DMS79 treated with DMSO at 0.1 percent for 48 hours (cell line): ENCODE measurements around the gene TRA2A.

Experiments used
- DNase-seq: peaks from one replicate; lab custom pipeline; 2025; lab: John Stamatoyannopoulos, UW

Gene TRA2A

GRCh38 chr7:23470330-23471105, 61.3 kb downstream of the TRA2A start, which contains the start of gene IGF2BP3:
Gene IGF2BP3 (minus strand): TSS chr7:23470491. CDS start chr7:23470110, 381 bp downstream.
- DNase-seq: peak; percentile 95

- DNase-seq: no peak
Measured at GRCh38 chr7:23469961-23470250, 61.9 kb downstream of the TRA2A start.

DNA sequence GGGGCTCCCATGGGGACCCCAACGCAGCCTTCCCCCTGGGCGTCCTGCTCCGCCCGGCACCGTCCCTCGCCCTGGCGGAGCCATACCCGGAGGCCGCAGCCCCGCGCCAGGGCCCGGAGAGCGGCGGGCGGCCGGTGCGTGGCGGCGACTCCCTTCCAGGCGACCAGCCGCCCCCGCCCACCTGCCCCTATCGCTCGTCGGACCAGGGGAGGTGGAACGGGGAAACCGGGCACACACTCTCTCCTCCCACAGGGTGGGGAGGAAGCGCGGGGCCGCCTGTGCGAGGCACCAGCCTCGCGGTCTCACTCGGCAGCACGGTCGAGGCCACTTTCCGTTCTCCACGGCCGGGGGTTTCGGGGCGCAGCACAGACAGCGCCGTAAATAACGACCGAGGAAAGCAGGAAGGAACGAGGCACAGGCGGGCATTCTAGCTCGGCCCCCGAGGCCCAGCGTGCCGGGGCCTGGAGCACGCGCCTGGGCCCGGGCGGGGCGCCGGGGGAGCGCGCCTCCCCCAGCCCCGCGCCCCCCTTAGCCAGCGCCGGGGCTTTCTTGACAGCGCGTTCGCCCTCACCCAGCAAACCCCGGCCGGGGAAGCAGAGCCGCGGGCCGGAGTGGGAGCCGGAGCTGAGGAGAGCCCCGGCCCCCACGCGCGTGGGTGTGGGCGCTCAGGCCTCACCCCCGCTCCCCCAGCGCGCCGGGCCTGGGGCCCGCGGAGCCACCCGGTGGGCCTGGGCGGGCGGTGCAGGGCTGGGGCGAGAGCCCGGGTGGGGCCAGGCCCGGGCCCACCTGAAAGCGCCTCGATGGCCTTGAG, 62.4 kb downstream of the TRA2A start:
- peak; percentile 9 for DNase-seq

- DNase-seq: no peak
Measured at GRCh38 chr7:23468526-23469149, 63.1 kb downstream of the TRA2A start.

GRCh38 chr7:23467806-23468525, 63.8 kb downstream of the TRA2A start:
- DNase-seq: peak; percentile 52

- peak; percentile 52 for DNase-seq
Measured at GRCh38 chr7:23467291-23467805, 64.4 kb downstream of the TRA2A start.

DNA sequence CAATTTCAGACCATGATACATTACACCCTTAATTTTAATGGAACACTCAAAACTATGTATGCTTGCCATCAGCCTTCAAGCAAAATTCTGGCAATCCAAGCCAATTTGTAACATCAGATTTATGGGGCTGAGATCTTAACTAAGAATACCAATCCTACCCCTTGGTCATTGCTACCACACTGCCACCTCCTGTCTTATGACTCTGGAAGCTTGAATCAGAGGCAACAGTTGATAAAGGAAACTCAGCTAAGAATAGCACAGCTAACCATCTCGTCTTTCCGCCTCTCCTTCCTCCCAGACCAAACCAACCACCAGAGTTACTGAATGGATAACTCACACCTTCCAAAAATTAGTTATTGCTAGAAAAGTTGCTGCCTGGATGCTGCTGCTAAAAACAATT, 68.9 kb downstream of the TRA2A start:
- DNase-seq: no peak

GRCh38 chr7:23458044-23458443, 73.7 kb downstream of the TRA2A start:
- no peak for DNase-seq

- no peak for DNase-seq
Measured at GRCh38 chr7:23456093-23456492, 75.7 kb downstream of the TRA2A start.

DNA sequence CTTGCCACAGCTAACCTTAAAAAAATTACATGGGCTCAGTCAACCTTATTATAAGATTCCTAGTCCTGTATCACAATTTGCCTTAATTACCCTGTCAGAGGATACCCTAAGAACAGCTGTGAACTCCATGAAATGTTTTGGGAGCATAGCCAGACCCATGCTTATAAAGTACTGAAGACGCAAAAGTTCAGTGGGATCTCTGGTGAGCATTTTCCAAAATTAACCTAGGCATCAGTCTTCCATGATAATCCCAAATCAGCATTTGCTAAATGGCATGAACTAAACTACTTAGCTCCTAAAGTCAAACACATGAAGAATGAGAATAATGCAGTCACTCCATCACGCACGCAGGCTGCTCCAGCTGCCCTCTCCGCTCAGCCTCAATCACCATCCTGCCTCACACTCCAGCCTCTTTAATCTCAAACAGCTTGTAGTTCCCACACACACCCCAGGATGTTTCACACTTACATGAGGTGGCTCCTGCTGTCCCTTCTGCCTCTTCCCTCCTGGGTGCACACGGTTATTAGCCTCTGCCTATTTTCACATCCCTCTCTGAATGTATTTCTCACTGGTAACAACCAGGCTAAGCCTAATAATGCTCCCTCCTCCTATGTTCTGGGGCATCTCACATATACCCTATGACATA, 76.8 kb downstream of the TRA2A start:
- DNase-seq: no peak
